B cell (primary cell): ENCODE results near the gene DHTKD1.

Experiments used
- CTCF ChIP-seq: fragments of 200-600 bp; IDR thresholded peaks from one replicate; pipeline ENCODE4 v1.8.0; 2022; ENCODE audit warnings: antibody characterized with exemption, mild to moderate bottlenecking
- EZH2 ChIP-seq: IDR thresholded peaks from 2 replicates; pipeline ENCODE4 v1.6.1; 2012; ENCODE audit warnings: borderline replicate concordance, low read depth, mild to moderate bottlenecking, moderate library complexity, low read length; ENCODE audit not compliant: insufficient read depth, poor library complexity, severe bottlenecking

- TF ChIP-seq CTCF (no peak), EZH2 (no peak)
Observed at GRCh38 chr10:12103802-12104201, 35.0 kb downstream of the DHTKD1 start.
